ENCODE data around the gene CTLA4.

CTLA4 gene

DNA sequence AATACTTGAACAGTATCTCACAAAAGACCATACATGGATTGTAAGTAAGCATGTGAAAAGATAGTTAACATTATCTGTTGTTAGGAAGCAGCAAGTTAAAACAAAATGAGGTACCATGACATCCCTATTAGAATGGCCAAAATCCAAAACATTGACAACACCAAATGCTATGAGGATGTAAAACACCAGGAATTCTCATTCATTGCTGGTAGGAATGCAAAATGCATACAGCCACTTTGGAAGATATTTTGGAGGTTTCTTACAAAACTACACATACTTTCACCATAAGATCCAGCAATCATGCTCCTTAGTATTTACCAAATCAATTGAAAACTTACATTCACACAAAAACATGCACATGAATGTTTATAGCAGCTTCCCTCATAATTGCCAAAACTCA, 38.1 kb downstream of the CTLA4 start:
- no peak overlapping the region for H3K9ac ChIP-seq (ENCODE audit: low read depth, low read length, poor library complexity)
- no peak overlapping the region for H2BK12ac ChIP-seq (ENCODE audit: low read length)
- H3K27me3 ChIP-seq (ENCODE audit: control insufficient read depth in 3 of 3, insufficient read depth in 3 of 3, low read depth in 1 of 3, low read length in 3 of 3) = no peaks in the 10 kb centered on the region
- no peak overlapping the region for H3K27ac ChIP-seq (replicated peaks; ENCODE audit: low read length)
- H3K14ac ChIP-seq (ENCODE audit: low read length) = no peak overlapping the region
- peaks cover 3 to 5% of the 10 kb centered on the region in 2 donors for H3K9me3 ChIP-seq (replicated peaks in 1 of 2; ENCODE audit: control insufficient read depth in 2 of 2, insufficient read depth in 1 of 2, low read depth in 1 of 2, low read length in 2 of 2)
- no peak overlapping the region for H3K4ac ChIP-seq (ENCODE audit: low read length)
- H4K91ac ChIP-seq (ENCODE audit: low read depth, low read length, poor library complexity) = no peak overlapping the region
- no peak overlapping the region for H2BK120ac ChIP-seq (ENCODE audit: low read depth, low read length)
- H3K36me3 ChIP-seq (replicated peaks in 1 of 2; ENCODE audit: control insufficient read depth in 2 of 2, insufficient read depth in 2 of 2, low read length in 2 of 2) = no peaks in the 10 kb centered on the region
- no peaks in the 10 kb centered on the region for H3K4me1 ChIP-seq (ENCODE audit: control insufficient read depth in 2 of 2, insufficient read depth in 1 of 2, low read depth in 1 of 2, low read length in 2 of 2)
- H2BK15ac ChIP-seq (ENCODE audit: low read length) = no peak overlapping the region
- no peak overlapping the region for H2AK5ac ChIP-seq (ENCODE audit: low read depth, low read length)
- no peaks in the 10 kb centered on the region for H3K79me1 ChIP-seq (ENCODE audit: low read depth, low read length)
- no peak overlapping the region for H2BK5ac ChIP-seq (ENCODE audit: low read length)
- H2AFZ ChIP-seq (ENCODE audit: low read length) = no peak overlapping the region
- no peak overlapping the region for H4K8ac ChIP-seq (ENCODE audit: low read depth, low read length)
- H3K4me2 ChIP-seq (ENCODE audit: insufficient read depth, low read length, poor library complexity, severe bottlenecking) = no peak overlapping the region
- H3K23ac ChIP-seq (ENCODE audit: low read depth, low read length, poor library complexity) = no peak overlapping the region
- DNase-seq (ENCODE audit: low spot score) = no peak
- no peak overlapping the region for H3K4me3 ChIP-seq (ENCODE audit: low read length in 2 of 2)
- no peak overlapping the region for H3K18ac ChIP-seq (ENCODE audit: low read length)

DNA sequence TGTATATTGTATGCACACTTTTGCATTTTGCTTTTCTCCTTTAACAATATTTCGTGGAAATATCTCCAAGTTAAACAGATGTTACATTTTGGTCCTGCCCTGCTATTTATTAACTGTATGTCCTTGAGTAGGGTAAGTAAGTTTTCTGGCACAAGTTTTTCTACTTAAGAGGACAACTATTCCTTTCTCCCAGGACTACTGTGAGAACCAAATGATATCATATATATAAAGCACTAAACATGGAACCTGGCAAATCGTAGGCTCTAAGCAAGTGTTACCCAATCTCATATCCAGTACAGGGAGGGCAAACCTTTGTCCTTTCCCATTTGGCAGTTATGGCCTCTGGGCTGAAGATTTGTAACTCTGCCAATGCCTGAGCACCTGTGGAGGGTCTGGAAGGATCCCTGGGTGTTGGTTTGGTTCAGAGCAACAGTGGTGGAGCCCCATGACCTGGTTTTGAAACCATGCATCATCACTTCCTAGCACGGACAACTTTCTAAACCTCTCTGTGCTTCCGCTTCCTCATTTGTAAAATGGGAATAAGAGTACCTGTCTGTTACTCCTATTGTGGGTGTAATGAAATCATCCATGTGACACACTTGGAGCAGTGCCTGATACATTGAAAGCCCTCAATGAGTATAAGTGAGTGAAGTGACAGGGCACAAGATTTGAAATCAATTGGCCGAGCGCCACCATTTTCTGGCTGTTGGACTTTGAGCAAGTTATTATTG, 40.7 kb downstream of the CTLA4 start:
- no peak overlapping the region for H2BK15ac ChIP-seq (ENCODE audit: low read length)
- no peaks in the 10 kb centered on the region for H3K36me3 ChIP-seq (replicated peaks in 1 of 2; ENCODE audit: control insufficient read depth in 2 of 2, insufficient read depth in 2 of 2, low read length in 2 of 2)
- H3K14ac ChIP-seq (ENCODE audit: low read length) = no peak overlapping the region
- no peak for DNase-seq (ENCODE audit: low spot score)
- H3K4ac ChIP-seq (ENCODE audit: low read length) = no peak overlapping the region
- H3K4me3 ChIP-seq (ENCODE audit: low read length in 2 of 2) = no peak overlapping the region
- H3K9ac ChIP-seq (ENCODE audit: low read depth, low read length, poor library complexity) = no peak overlapping the region
- no peak overlapping the region for H2BK12ac ChIP-seq (ENCODE audit: low read length)
- no peak overlapping the region for H4K8ac ChIP-seq (ENCODE audit: low read depth, low read length)
- no peaks in the 10 kb centered on the region for H3K9me3 ChIP-seq (replicated peaks in 1 of 2; ENCODE audit: control insufficient read depth in 2 of 2, insufficient read depth in 1 of 2, low read depth in 1 of 2, low read length in 2 of 2)
- H3K79me1 ChIP-seq (ENCODE audit: low read depth, low read length) = no peaks in the 10 kb centered on the region
- no CpG with 5 or more reads among the region's 6 CpGs for WGBS, 2 donors (ENCODE audit: extremely low coverage in 2 of 2, insufficient read length in 2 of 2, insufficient replicate concordance in 1 of 2)
- no peak overlapping the region for H2BK120ac ChIP-seq (ENCODE audit: low read depth, low read length)
- H3K23ac ChIP-seq (ENCODE audit: low read depth, low read length, poor library complexity) = no peak overlapping the region
- no peak overlapping the region for H3K27ac ChIP-seq (replicated peaks; ENCODE audit: low read length)
- no peaks in the 10 kb centered on the region for H3K27me3 ChIP-seq (ENCODE audit: control insufficient read depth in 3 of 3, insufficient read depth in 3 of 3, low read depth in 1 of 3, low read length in 3 of 3)
- H3K4me1 ChIP-seq (ENCODE audit: control insufficient read depth in 2 of 2, insufficient read depth in 1 of 2, low read depth in 1 of 2, low read length in 2 of 2) = no peaks in the 10 kb centered on the region
- no peak overlapping the region for H2AK5ac ChIP-seq (ENCODE audit: low read depth, low read length)
- no peak overlapping the region for H2AFZ ChIP-seq (ENCODE audit: low read length)
- H3K4me2 ChIP-seq (ENCODE audit: insufficient read depth, low read length, poor library complexity, severe bottlenecking) = no peak overlapping the region
- H4K91ac ChIP-seq (ENCODE audit: low read depth, low read length, poor library complexity) = no peak overlapping the region
- no peak overlapping the region for H2BK5ac ChIP-seq (ENCODE audit: low read length)
- H3K18ac ChIP-seq (ENCODE audit: low read length) = no peak overlapping the region

DNA sequence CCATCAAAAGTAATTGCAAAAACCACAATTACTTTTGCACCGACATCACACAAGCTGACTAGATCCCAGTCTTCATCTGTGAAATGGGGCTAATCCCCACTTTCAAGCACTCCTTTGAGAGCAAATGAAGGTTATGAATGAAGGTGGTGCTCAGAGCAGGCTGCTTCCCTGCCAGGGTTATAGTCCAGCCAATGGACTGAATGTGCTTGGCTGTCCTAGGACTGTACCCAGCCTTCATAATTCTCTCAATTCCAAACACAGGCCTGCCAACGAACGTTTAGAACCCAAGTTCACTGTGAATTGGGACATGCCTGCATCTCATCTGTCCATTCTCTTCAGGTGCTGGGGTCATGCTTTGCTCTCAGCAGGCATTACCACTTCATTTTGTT, 41.2 kb downstream of the CTLA4 start:
- Histone ChIP-seq H3K27me3 (ENCODE audit: control insufficient read depth in 3 of 3, insufficient read depth in 3 of 3, low read depth in 1 of 3, low read length in 3 of 3) (no peaks in the 10 kb centered on the region), H3K36me3 (replicated peaks in 1 of 2; ENCODE audit: control insufficient read depth in 2 of 2, insufficient read depth in 2 of 2, low read length in 2 of 2) (no peaks in the 10 kb centered on the region), H3K27ac (replicated peaks; ENCODE audit: low read length) (no peak overlapping the region), H3K79me1 (ENCODE audit: low read depth, low read length) (no peaks in the 10 kb centered on the region), H3K14ac (ENCODE audit: low read length) (no peak overlapping the region), H3K23ac (ENCODE audit: low read depth, low read length, poor library complexity) (no peak overlapping the region), H2BK15ac (ENCODE audit: low read length) (no peak overlapping the region), H3K4ac (ENCODE audit: low read length) (no peak overlapping the region), H3K18ac (ENCODE audit: low read length) (no peak overlapping the region), H2AK5ac (ENCODE audit: low read depth, low read length) (no peak overlapping the region), H2BK120ac (ENCODE audit: low read depth, low read length) (no peak overlapping the region), H3K4me1 (ENCODE audit: control insufficient read depth in 2 of 2, insufficient read depth in 1 of 2, low read depth in 1 of 2, low read length in 2 of 2) (no peaks in the 10 kb centered on the region), H4K8ac (ENCODE audit: low read depth, low read length) (no peak overlapping the region), H2BK12ac (ENCODE audit: low read length) (no peak overlapping the region), H4K91ac (ENCODE audit: low read depth, low read length, poor library complexity) (no peak overlapping the region), H3K9ac (ENCODE audit: low read depth, low read length, poor library complexity) (no peak overlapping the region), H3K9me3 (replicated peaks in 1 of 2; ENCODE audit: control insufficient read depth in 2 of 2, insufficient read depth in 1 of 2, low read depth in 1 of 2, low read length in 2 of 2) (no peaks in the 10 kb centered on the region), H2AFZ (ENCODE audit: low read length) (peak overlapping the region; percentile 9), H3K4me2 (ENCODE audit: insufficient read depth, low read length, poor library complexity, severe bottlenecking) (no peak overlapping the region), H3K4me3 (ENCODE audit: low read length in 2 of 2) (no peak overlapping the region), H2BK5ac (ENCODE audit: low read length) (no peak overlapping the region)
- WGBS, 2 donors (ENCODE audit: extremely low coverage in 2 of 2, insufficient read length in 2 of 2, insufficient replicate concordance in 1 of 2) = no CpG with 5 or more reads among the region's 3 CpGs
- no peak for DNase-seq (ENCODE audit: low spot score)

DNA sequence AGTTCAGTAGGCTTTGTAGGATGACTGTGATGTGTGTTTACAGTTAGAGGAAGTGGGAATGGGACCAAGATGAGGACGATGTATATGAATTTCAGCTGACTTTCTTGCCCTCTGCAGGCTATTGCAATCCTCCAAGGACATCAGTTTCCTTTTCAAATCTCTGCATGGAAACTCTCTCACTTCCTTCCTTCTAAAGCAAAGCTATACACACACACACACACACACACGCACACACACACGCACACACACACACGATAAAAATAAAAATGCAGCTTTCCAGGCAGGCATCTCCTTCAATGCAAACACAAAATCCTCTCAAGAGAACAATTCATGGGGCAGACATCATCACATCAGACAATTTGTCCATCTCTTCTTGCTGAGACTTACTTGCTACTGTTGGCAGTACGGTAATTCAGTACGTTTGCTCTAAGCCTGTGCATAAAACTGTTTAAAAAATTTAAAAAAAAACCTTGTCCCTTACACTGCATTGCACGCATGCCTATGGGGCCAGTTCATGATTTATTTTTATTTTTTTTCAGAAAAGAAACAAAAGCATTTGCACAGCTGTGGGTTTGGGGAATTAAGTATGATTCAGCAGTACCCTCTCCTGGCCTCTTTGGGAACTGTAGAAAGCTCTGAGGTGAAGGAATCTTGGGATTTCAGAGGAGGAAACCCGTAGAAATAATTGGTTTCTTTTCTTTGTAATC, 41.8 kb downstream of the CTLA4 start:
- Histone ChIP-seq H4K91ac (ENCODE audit: low read depth, low read length, poor library complexity) (no peak overlapping the region), H3K4me3 (ENCODE audit: low read length in 2 of 2) (no peak overlapping the region), H2BK15ac (ENCODE audit: low read length) (no peak overlapping the region), H4K8ac (ENCODE audit: low read depth, low read length) (no peak overlapping the region), H3K18ac (ENCODE audit: low read length) (no peak overlapping the region), H3K4ac (ENCODE audit: low read length) (no peak overlapping the region), H3K36me3 (replicated peaks in 1 of 2; ENCODE audit: control insufficient read depth in 2 of 2, insufficient read depth in 2 of 2, low read length in 2 of 2) (no peaks in the 10 kb centered on the region), H2BK120ac (ENCODE audit: low read depth, low read length) (no peak overlapping the region), H3K9me3 (replicated peaks in 1 of 2; ENCODE audit: control insufficient read depth in 2 of 2, insufficient read depth in 1 of 2, low read depth in 1 of 2, low read length in 2 of 2) (no peaks in the 10 kb centered on the region), H3K4me1 (ENCODE audit: control insufficient read depth in 2 of 2, insufficient read depth in 1 of 2, low read depth in 1 of 2, low read length in 2 of 2) (no peaks in the 10 kb centered on the region), H3K23ac (ENCODE audit: low read depth, low read length, poor library complexity) (no peak overlapping the region), H2AK5ac (ENCODE audit: low read depth, low read length) (no peak overlapping the region), H2BK12ac (ENCODE audit: low read length) (no peak overlapping the region), H3K79me1 (ENCODE audit: low read depth, low read length) (no peaks in the 10 kb centered on the region), H2AFZ (ENCODE audit: low read length) (peak overlapping the region; percentile 35), H2BK5ac (ENCODE audit: low read length) (no peak overlapping the region), H3K14ac (ENCODE audit: low read length) (no peak overlapping the region), H3K9ac (ENCODE audit: low read depth, low read length, poor library complexity) (no peak overlapping the region), H3K27ac (replicated peaks; ENCODE audit: low read length) (no peak overlapping the region), H3K27me3 (ENCODE audit: control insufficient read depth in 3 of 3, insufficient read depth in 3 of 3, low read depth in 1 of 3, low read length in 3 of 3) (no peaks in the 10 kb centered on the region), H3K4me2 (ENCODE audit: insufficient read depth, low read length, poor library complexity, severe bottlenecking) (no peak overlapping the region)
- WGBS, 2 donors (ENCODE audit: extremely low coverage in 2 of 2, insufficient read length in 2 of 2, insufficient replicate concordance in 1 of 2) = no CpG with 5 or more reads among the region's 8 CpGs
- peak; percentile 32 for DNase-seq (ENCODE audit: low spot score)

Measured in neuronal stem cell (in vitro differentiated cells).